ENCODE data around the gene PHF21B. TPM values are rescaled to one million over a fixed set of nuclear protein-coding genes. Genes with fewer than 3 reads are reported as not detected.

Gene PHF21B
- total RNA-seq, 4 donors from 2014 or later: under 0.01 to 11.9 (median 2.9) TPM

DNA sequence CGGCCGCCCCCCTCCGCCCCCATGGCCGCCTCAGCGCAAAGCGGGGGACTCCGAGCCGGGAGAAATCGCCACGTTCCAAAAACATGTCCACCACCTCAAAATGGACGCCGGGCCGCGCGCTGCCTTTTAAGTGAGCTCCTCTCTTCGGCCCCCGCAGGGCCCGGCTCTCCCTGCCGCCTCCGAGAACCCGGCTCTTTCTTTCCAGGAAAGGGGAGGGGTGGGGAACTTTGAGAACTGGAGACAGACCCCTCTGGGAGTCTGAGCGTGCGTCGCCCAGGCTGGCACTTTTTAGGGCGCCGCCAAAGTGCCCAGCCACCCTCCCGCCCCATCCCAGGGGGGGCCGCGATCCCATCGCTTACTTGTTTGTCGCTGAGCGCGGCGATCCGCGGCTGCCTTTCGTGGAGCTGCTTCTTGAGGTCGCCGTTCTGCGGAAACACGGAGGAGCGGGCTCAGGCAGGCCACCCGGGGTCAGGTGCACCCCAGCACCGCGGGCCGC lies 1.6 kb downstream of the PHF21B start:
- Histone ChIP-seq H3K4me1 (peaks cover 0 to 11% of the 10 kb centered on the region in 2 donors), H3K27ac (peak overlapping the region; percentile 90 to 95), H3K27me3 (no peaks in the 10 kb centered on the region), H3K4me3 (peak overlapping the region; percentile 59 to 61), H3K36me3 (no peaks in the 10 kb centered on the region), H3K9me3 (no peaks in the 10 kb centered on the region)
- DNase-seq: peak in 1 of 2 donors; percentile 16
- TF ChIP-seq, protein P1, sequence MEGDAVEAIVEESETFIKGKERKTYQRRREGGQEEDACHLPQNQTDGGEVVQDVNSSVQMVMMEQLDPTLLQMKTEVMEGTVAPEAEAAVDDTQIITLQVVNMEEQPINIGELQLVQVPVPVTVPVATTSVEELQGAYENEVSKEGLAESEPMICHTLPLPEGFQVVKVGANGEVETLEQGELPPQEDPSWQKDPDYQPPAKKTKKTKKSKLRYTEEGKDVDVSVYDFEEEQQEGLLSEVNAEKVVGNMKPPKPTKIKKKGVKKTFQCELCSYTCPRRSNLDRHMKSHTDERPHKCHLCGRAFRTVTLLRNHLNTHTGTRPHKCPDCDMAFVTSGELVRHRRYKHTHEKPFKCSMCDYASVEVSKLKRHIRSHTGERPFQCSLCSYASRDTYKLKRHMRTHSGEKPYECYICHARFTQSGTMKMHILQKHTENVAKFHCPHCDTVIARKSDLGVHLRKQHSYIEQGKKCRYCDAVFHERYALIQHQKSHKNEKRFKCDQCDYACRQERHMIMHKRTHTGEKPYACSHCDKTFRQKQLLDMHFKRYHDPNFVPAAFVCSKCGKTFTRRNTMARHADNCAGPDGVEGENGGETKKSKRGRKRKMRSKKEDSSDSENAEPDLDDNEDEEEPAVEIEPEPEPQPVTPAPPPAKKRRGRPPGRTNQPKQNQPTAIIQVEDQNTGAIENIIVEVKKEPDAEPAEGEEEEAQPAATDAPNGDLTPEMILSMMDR (IDR thresholded peaks at IDR 0.05): no peak
- no peak for TF ChIP-seq POLR2A (IDR thresholded peaks at IDR 0.05)
- intact Hi-C loops (cut with DNase I; ENCODE audit: low total_unique reads): no loop called here

DNA sequence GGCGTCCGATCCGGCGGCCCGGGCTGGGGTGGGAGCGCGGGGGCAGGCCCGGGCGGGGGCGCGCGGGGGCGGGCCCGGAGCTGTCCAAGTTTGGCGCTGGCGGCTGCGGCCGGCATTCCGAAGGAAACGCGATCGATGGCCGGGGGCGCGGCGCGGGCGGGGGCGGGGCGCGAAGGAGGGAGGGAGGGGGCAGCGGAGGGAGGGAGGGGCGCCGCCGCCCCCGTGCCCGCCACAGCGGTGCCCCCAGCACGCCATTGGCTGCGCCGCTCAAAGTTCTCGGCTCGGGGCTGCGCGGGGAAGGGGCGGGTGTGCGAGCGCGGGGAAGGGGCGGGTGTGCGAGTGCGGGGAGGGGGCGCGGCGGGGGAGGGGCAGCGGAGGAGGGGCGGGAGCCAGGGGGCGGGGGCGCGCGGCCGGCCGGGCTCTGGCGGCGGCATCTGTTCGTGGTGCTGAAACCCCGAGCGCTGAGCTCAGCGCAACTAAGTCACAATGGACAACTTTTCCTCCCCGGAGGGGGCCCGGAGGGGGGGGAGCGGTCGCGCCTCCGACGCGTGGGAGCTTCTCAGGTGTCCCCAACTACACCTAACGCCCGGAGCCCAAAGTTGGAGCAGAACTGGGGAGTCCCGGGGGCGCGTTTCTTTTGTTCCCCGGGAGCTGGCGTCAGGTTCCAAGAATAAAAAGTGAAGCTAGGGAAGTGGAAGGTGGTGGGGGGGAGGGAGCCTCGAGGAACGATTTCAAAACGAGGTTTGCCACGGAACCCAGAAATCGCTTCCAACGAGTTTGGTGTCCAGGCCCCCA lies 2.2 kb downstream of the PHF21B start:
- no peaks in the 10 kb centered on the region for H3K27me3 ChIP-seq
- no peaks in the 10 kb centered on the region for H3K9me3 ChIP-seq
- peaks cover 0 to 11% of the 10 kb centered on the region in 2 donors for H3K4me1 ChIP-seq
- peak overlapping the region; percentile 59 to 61 for H3K4me3 ChIP-seq
- H3K36me3 ChIP-seq: no peaks in the 10 kb centered on the region
- TF ChIP-seq POLR2A (IDR thresholded peaks at IDR 0.05): no peak
- TF ChIP-seq, protein P1 (IDR thresholded peaks at IDR 0.05): no peak
- intact Hi-C loops (cut with DNase I; ENCODE audit: low total_unique reads): no loop called here
- peak overlapping the region; percentile 90 to 95 for H3K27ac ChIP-seq
- DNase-seq: peak; percentile 50

GRCh38 chr22:45006964-45007390 lies 2.8 kb downstream of the PHF21B start:
- no peaks in the 10 kb centered on the region for H3K36me3 ChIP-seq
- peak; percentile 52 to 53 for DNase-seq
- H3K27ac ChIP-seq: peak overlapping the region; percentile 90 to 95
- no peaks in the 10 kb centered on the region for H3K9me3 ChIP-seq
- intact Hi-C loops (cut with DNase I; ENCODE audit: low total_unique reads): no loop called here
- peaks cover 0 to 11% of the 10 kb centered on the region in 2 donors for H3K4me1 ChIP-seq
- TF ChIP-seq POLR2A (IDR thresholded peaks at IDR 0.05): peak in 1 of 2 donors; percentile 19
- TF ChIP-seq, protein P1 (IDR thresholded peaks at IDR 0.05): peak in 1 of 4 experiments; percentile 4
- peak overlapping the region; percentile 59 to 61 for H3K4me3 ChIP-seq
- no peaks in the 10 kb centered on the region for H3K27me3 ChIP-seq

GRCh38 chr22:45006111-45006963 lies 3.5 kb downstream of the PHF21B start:
- no peak for DNase-seq
- Histone ChIP-seq H3K4me1 (peaks cover 0 to 11% of the 10 kb centered on the region in 2 donors), H3K27me3 (no peaks in the 10 kb centered on the region), H3K4me3 (peak overlapping the region; percentile 59 to 61), H3K27ac (peak overlapping the region; percentile 90 to 95), H3K9me3 (no peaks in the 10 kb centered on the region), H3K36me3 (no peaks in the 10 kb centered on the region)
- no peak for TF ChIP-seq POLR2A (IDR thresholded peaks at IDR 0.05)
- TF ChIP-seq, protein P1 (IDR thresholded peaks at IDR 0.05): no peak
- intact Hi-C loops (cut with DNase I; ENCODE audit: low total_unique reads): no loop called here

Measured in uterus (tissue), 4 donors.